ENCODE results near the gene KIRREL1. TPM values are rescaled to one million over a fixed set of nuclear protein-coding genes. Genes with fewer than 3 reads are reported as not detected.
"Not testable (repeated sequence)": the region's sequence is repeated elsewhere in the genome, so short reads cannot be mapped to it uniquely, and the experiment has no call there.

Gene KIRREL1
- polyA plus RNA-seq, 1 experiment: 42.3 TPM

DNA sequence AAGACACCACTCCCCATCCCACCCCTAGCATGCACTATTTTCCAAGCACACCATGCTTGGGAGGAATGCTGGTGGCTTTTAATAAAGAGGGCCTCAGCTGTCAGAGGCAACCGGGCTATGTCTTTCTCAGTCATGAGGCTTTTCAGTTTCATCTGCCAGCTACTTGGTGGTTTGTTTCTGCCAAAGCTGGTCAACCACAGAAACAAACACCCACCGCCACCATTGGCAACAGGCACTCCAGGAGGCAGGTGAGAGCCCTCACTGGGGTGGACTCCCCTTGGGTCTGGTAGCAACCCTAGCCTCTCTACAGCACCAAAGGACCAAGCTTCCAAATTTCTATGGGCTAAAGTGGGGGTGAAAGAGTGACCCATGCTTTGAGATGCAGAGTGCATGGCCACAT, 133.0 kb downstream of the KIRREL1 start:
- no peak overlapping the region for H3K27ac ChIP-seq (ENCODE audit: low read depth, low read length)
- no peak overlapping the region for H3K4me3 ChIP-seq (ENCODE audit: low read depth, low read length)
- H3K9me3 ChIP-seq (ENCODE audit: control insufficient read depth, insufficient read depth, low read length): no peaks in the 10 kb centered on the region
- POLR2A ChIA-PET: interaction anchor here (0.6 kb wide), 1 partner anchor 134 kb away, joined by 8 read pairs; no protein-coding TSS in a partner anchor
- CTCF ChIA-PET: interaction anchor here (1.6 to 23.1 kb wide), 4 partner anchors 24 to 546 kb away, joined by 3 to 1031 read pairs (median 314); partner anchors contain the start of gene KIRREL1
- H3K27me3 ChIP-seq (ENCODE audit: control insufficient read depth, insufficient read depth, low read length): peaks cover 35% of the 10 kb centered on the region
- no peak for DNase-seq (ENCODE audit: low read depth, low spot score)
- TF ChIP-seq CTCF (IDR thresholded peaks at IDR 0.05; ENCODE audit: low read depth, low read length): no peak

DNA sequence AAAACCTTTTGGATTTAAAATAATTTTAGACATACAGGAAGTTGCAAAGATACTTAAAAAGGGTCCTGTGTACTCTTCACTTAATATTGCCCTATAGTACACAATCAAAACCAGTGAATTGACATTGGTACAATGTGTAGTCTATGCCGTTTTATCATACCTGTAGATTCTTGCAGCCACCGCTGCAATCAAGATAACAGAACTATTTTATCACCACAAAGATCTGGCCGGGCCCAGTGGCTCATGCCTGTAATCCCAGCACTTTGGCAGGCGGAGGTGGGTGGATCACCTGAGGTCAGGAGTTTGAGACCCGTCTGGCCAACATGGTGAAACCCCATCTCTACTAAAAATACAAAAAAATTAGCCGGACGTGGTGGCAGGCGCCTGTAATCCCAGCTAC, 135.1 kb downstream of the KIRREL1 start:
- POLR2A ChIA-PET; H3K9me3 ChIP-seq (ENCODE audit: control insufficient read depth, insufficient read depth, low read length); DNase-seq (ENCODE audit: low read depth, low spot score); H3K4me3 ChIP-seq (ENCODE audit: low read depth, low read length); H3K27ac ChIP-seq (ENCODE audit: low read depth, low read length): not testable (repeated sequence)
- CTCF ChIA-PET: interaction anchor here (1.2 to 23.1 kb wide), 4 partner anchors 11 to 548 kb away, joined by 5 to 1031 read pairs (median 6); no protein-coding TSS in a partner anchor
- H3K27me3 ChIP-seq (ENCODE audit: control insufficient read depth, insufficient read depth, low read length): peaks cover 27% of the 10 kb centered on the region

GRCh38 chr1:158131217-158131616, 137.8 kb downstream of the KIRREL1 start:
- Histone ChIP-seq H3K4me3 (ENCODE audit: low read depth, low read length) (no peak overlapping the region), H3K27ac (ENCODE audit: low read depth, low read length) (no peak overlapping the region), H3K27me3 (ENCODE audit: control insufficient read depth, insufficient read depth, low read length) (peaks cover 19% of the 10 kb centered on the region), H3K9me3 (ENCODE audit: control insufficient read depth, insufficient read depth, low read length) (no peaks in the 10 kb centered on the region)
- DNase-seq (ENCODE audit: low read depth, low spot score): no peak
- POLR2A ChIA-PET: no interaction called here
- no peak for TF ChIP-seq CTCF (IDR thresholded peaks at IDR 0.05; ENCODE audit: low read depth, low read length)
- CTCF ChIA-PET: interaction anchor here (1.0 to 23.1 kb wide), 2 partner anchors 72 to 166 kb away, joined by 3 to 1031 read pairs; no protein-coding TSS in a partner anchor

DNA sequence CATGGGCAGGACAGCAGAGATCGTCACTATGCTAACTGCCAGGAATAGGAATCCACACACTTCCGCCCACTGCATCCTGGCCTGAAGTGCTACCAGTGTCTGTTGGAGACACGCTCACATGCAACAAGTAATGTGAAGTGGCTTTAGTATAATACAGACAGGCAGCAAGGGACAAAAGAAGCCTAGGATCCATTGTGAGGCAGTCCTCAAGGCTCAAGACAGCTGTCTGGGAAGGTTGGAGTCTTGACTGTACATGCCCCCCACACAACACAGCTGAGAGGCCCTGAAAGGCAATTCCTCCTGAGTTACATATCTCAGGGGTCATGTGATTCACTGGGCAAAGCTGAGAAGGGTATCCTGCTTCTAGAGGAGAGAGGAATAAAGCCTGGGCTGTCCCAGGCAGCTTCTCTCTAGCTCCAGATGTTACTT, 147.3 kb downstream of the KIRREL1 start:
- ChIA-PET POLR2A (no interaction called here), CTCF (interaction anchor here (0.6 to 0.8 kb wide), 2 partner anchors 16 to 24 kb away, joined by 3 read pairs; no protein-coding TSS in a partner anchor)
- no peak for DNase-seq (ENCODE audit: low read depth, low spot score)
- Histone ChIP-seq H3K9me3 (ENCODE audit: control insufficient read depth, insufficient read depth, low read length) (no peaks in the 10 kb centered on the region), H3K27ac (ENCODE audit: low read depth, low read length) (no peak overlapping the region), H3K4me3 (ENCODE audit: low read depth, low read length) (no peak overlapping the region), H3K27me3 (ENCODE audit: control insufficient read depth, insufficient read depth, low read length) (peaks cover 6% of the 10 kb centered on the region)
- TF ChIP-seq CTCF (IDR thresholded peaks at IDR 0.05; ENCODE audit: low read depth, low read length): no peak

- Histone ChIP-seq H3K9me3 (ENCODE audit: control insufficient read depth, insufficient read depth, low read length) (no peaks in the 10 kb centered on the region), H3K27me3 (ENCODE audit: control insufficient read depth, insufficient read depth, low read length) (peaks cover 2% of the 10 kb centered on the region), H3K27ac (ENCODE audit: low read depth, low read length) (no peak overlapping the region), H3K4me3 (ENCODE audit: low read depth, low read length) (no peak overlapping the region)
- ChIA-PET CTCF (interaction anchor here (0.6 to 1.4 kb wide), 5 partner anchors 21 to 182 kb away, joined by 3 to 6 read pairs (median 3); no protein-coding TSS in a partner anchor), POLR2A (no interaction called here)
- TF ChIP-seq CTCF (IDR thresholded peaks at IDR 0.05; ENCODE audit: low read depth, low read length): no peak
- DNase-seq (ENCODE audit: low read depth, low spot score): no peak
Observed at GRCh38 chr1:158145173-158145719, 151.8 kb downstream of the KIRREL1 start.
